KMS-11 (cell line): ENCODE data around the gene SMARCB1.

Source experiments
- H2AFZ ChIP-seq: fragments of 200-600 bp; sonication (generic); 2 replicates; pipeline ENCODE4 v1.6.1; 2016; ENCODE audit warnings: antibody characterized with exemption, mixed run types, low read depth
- H3K27ac ChIP-seq: fragments of 200-600 bp; sonication (generic); 2 replicates; pipeline ENCODE4 v1.6.1; 2016; ENCODE audit warnings: mild to moderate bottlenecking, mixed run types
- H3K27me3 ChIP-seq: fragments of 200-600 bp; sonication (generic); 2 replicates; pipeline ENCODE4 v1.6.1; 2017; ENCODE audit warnings: mild to moderate bottlenecking, low read depth, mixed run types, moderate library complexity; ENCODE audit not compliant: insufficient read depth
- H3K36me3 ChIP-seq: fragments of 200-600 bp; sonication (generic); 2 replicates; pipeline ENCODE4 v1.6.1; 2017; ENCODE audit warnings: mild to moderate bottlenecking, mixed run types; ENCODE audit not compliant: insufficient read depth
- H3K4me1 ChIP-seq: fragments of 200-600 bp; sonication (generic); 2 replicates; pipeline ENCODE4 v1.6.1; 2016; ENCODE audit warnings: mild to moderate bottlenecking, low read depth, mixed run types; ENCODE audit not compliant: poor library complexity, severe bottlenecking
- H3K4me2 ChIP-seq: fragments of 200-600 bp; sonication (generic); 2 replicates; pipeline ENCODE4 v1.7.0; 2016; ENCODE audit warnings: mild to moderate bottlenecking, mixed run types
- H3K4me3 ChIP-seq: fragments of 200-600 bp; sonication (generic); IDR thresholded peaks from 2 replicates; pipeline ENCODE4 v1.6.1; 2017; ENCODE audit warnings: low read depth, low read length, mixed read lengths; ENCODE audit not compliant: insufficient read depth
- H3K79me2 ChIP-seq: fragments of 200-600 bp; sonication (generic); 2 replicates; pipeline ENCODE4 v1.6.1; 2016; ENCODE audit warnings: low read depth, mixed run types; ENCODE audit not compliant: insufficient read depth
- H3K9ac ChIP-seq: fragments of 200-600 bp; sonication (generic); 2 replicates; pipeline ENCODE4 v1.6.1; 2016; ENCODE audit warnings: mild to moderate bottlenecking, mixed run types
- H4K20me1 ChIP-seq: fragments of 200-600 bp; sonication (generic); 2 replicates; pipeline ENCODE4 v1.6.1; 2016; ENCODE audit warnings: mild to moderate bottlenecking, mixed run types; ENCODE audit not compliant: insufficient read depth
- TF ChIP-seq, protein P1 (sequence below): fragments of 200-600 bp; sonication (generic); conservative IDR thresholded peaks from 2 replicates; pipeline ENCODE4 v1.6.1; 2017; ENCODE audit warnings: low read depth, mild to moderate bottlenecking, antibody characterized with exemption, low read length, moderate library complexity, mixed read lengths

Gene SMARCB1

DNA sequence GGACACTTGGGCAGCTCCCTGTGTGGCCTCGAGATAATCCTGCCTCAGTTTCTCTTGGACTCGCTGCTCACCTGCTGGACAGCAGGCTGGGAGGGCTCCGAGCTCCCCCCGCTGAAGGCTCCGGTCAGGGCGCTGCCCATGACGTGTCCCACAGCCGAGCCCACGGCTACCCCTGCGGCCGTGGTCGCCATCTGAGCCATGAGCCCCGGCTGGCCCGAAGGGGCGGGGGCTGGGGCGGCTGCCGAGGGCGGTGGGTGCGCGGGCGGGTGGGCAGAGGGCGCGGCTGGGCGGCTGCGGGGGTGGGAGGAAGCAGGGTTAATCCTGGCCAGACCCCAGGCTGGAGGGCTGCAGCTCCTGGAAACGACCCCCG is 19.5 kb upstream of the SMARCB1 start:
- Histone ChIP-seq H3K27ac (peak overlapping the region; percentile 72), H3K4me2 (peak overlapping the region; percentile 82), H3K36me3 (no peaks in the 10 kb centered on the region), H3K79me2 (peaks cover 11% of the 10 kb centered on the region), H3K9ac (peak overlapping the region; percentile 91), H3K4me1 (peaks cover 53% of the 10 kb centered on the region), H2AFZ (peak overlapping the region; percentile 86; the same call in 1 of the 2 replicates), H3K27me3 (no peaks in the 10 kb centered on the region), H4K20me1 (no peaks in the 10 kb centered on the region), H3K4me3 (peak overlapping the region; percentile 32)
- TF ChIP-seq, protein P1, sequence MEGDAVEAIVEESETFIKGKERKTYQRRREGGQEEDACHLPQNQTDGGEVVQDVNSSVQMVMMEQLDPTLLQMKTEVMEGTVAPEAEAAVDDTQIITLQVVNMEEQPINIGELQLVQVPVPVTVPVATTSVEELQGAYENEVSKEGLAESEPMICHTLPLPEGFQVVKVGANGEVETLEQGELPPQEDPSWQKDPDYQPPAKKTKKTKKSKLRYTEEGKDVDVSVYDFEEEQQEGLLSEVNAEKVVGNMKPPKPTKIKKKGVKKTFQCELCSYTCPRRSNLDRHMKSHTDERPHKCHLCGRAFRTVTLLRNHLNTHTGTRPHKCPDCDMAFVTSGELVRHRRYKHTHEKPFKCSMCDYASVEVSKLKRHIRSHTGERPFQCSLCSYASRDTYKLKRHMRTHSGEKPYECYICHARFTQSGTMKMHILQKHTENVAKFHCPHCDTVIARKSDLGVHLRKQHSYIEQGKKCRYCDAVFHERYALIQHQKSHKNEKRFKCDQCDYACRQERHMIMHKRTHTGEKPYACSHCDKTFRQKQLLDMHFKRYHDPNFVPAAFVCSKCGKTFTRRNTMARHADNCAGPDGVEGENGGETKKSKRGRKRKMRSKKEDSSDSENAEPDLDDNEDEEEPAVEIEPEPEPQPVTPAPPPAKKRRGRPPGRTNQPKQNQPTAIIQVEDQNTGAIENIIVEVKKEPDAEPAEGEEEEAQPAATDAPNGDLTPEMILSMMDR: no peak

DNA sequence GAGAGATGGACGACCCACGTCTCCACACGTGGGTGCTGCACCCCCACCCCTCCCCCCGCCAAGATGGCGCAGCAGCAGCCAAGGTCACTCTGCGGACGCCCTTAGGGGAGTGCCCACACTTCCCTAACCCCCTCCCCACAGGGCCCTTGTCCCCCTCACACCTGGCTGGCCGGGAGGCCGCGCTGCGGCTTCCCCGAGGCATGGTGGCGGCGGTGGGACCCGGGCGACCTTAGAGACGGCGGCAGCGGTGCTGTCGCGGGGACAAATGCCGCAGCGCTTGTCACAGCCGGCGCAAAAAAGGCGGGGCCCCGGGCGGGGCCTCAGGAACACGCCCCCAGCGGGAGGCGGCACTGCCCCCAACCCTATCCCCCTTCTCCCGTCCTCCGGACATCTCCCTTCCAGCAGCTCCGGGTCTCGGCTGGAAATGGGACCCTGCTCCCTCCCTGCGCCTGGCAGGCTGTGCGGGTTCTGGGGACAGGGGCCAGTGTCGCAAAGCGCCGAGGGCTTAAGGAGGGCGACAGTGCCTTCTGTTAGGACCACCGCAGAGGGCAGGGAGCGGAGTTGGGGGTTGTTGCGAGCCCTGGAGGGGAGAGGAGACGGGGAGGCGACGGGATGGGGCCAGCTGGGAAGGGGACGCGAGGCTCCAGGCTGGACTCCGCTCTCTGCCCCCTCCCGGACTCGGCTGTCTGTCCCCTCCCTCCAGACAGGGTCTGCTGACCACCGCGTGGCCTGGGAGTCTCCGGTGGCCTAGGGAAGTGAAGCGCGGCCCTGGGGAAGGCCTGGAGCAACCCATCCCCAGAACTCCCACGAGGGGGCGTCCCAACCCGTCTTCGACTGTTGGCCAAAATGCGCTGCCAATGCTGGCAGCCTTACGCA is 18.9 kb upstream of the SMARCB1 start, which contains the start of gene CHCHD10:
CHCHD10 (minus strand) TSS at position 300 of the 876 bp plus-strand sequence; CDS start at position 202, 98 bp downstream.
- Histone ChIP-seq H3K4me2 (peak within 1 kb of the TSS; percentile 86), H3K36me3 (no peaks in the 10 kb centered on the region), H3K4me3 (peak within 1 kb of the TSS; percentile 32), H4K20me1 (no peaks in the 10 kb centered on the region), H3K9ac (peak within 1 kb of the TSS; percentile 91), H3K4me1 (peaks cover 55% of the 10 kb centered on the region), H3K79me2 (peaks cover 11% of the 10 kb centered on the region), H3K27ac (peak within 1 kb of the TSS; percentile 72), H2AFZ (peak within 1 kb of the TSS; percentile 86), H3K27me3 (no peaks in the 10 kb centered on the region)
- TF ChIP-seq, protein P1: peak; percentile 61

DNA sequence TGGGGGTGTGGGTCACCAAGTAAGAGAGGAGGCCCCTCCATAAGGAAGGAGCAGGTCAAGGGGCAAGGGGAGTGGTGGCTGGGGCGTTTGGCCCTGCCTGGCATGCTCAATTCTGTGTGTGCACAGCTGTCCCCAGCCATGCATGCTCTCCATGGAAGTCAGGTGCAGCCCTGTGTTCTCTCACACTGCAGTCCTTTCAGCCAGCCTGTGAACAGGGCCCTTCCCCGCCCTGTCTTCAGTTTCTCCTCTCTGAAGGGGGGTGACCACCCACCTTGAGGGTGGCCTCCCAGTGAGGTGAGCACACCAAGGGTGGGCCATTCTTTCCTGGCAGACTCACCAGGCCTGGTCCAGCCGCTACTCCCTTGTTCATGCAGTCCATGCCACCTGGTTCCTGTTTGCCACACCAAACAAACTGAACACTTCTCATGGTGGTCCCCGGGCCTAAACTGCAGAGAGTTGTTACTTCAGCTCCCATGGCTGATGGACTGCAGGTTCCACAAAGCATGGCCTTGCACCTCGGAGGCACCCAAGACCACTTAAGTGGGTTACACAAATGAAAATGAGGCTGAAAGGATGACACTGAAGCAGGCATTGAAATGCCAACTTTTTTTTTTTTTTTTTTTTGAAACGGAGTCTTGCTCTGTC is 17.3 kb upstream of the SMARCB1 start:
- Histone ChIP-seq H2AFZ (no peak overlapping the region), H4K20me1 (no peaks in the 10 kb centered on the region), H3K9ac (no peak overlapping the region), H3K4me1 (peaks cover 63% of the 10 kb centered on the region), H3K27me3 (no peaks in the 10 kb centered on the region), H3K36me3 (no peaks in the 10 kb centered on the region), H3K79me2 (peaks cover 11% of the 10 kb centered on the region), H3K4me2 (peak overlapping the region; percentile 86; the same call in 1 of the 2 replicates), H3K4me3 (no peak overlapping the region), H3K27ac (no peak overlapping the region)
- TF ChIP-seq, protein P1: no peak

DNA sequence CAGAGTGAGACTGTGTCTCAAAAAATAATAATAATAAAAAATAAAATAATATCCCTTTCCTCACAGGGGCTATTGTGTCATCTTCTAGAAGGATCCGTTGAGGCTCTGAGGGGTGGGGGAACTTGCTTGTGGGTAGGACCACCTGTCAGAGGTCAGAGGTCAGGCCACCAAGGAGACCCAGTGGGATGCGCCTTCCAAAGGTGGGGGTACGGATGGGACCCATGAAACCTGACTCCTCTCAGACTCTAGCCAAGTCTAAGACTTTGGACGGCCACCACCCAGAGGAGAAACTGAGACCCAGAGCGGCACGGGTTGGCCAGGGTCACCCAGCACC is 14.5 kb upstream of the SMARCB1 start:
- Histone ChIP-seq H3K27me3 (no peaks in the 10 kb centered on the region), H3K36me3 (no peaks in the 10 kb centered on the region), H4K20me1 (no peaks in the 10 kb centered on the region), H3K4me1 (peaks cover 49% of the 10 kb centered on the region), H3K9ac (no peak overlapping the region), H3K27ac (no peak overlapping the region), H3K4me2 (peak overlapping the region; percentile 76), H2AFZ (peak overlapping the region; percentile 73), H3K4me3 (no peak overlapping the region), H3K79me2 (peaks cover 1% of the 10 kb centered on the region)
- TF ChIP-seq, protein P1: no peak
